Brain pericyte (primary cell): ENCODE results near the gene ZNF554.
"Not testable (repeated sequence)": the region's sequence is repeated elsewhere in the genome, so short reads cannot be mapped to it uniquely, and the experiment has no call there.

Experiments used
- DNase-seq: peaks from one replicate; pipeline ENCODE4 v3.0.0-alpha.2; 2012; ENCODE audit warnings: low read depth, low spot score

Gene ZNF554

GRCh38 chr19:2867025-2867991, 47.6 kb downstream of the ZNF554 start, which contains the start of gene ZNF556:
ZNF556 (plus strand) TSS chr19:2867335; CDS start chr19:2867422, 87 bp downstream.
- no peak for DNase-seq

GRCh38 chr19:2869618-2870017, 50.0 kb downstream of the ZNF554 start:
- no peak for DNase-seq

- not testable (repeated sequence) for DNase-seq
These were observed 52.5 kb downstream of the ZNF554 start for GRCh38 chr19:2872175-2872574.

GRCh38 chr19:2877398-2878331, 58.0 kb downstream of the ZNF554 start:
- no peak for DNase-seq

GRCh38 chr19:2883686-2884439, 64.2 kb downstream of the ZNF554 start:
- no peak for DNase-seq

GRCh38 chr19:2885736-2886135, 66.1 kb downstream of the ZNF554 start:
- DNase-seq = no peak
